HG03565 (cell line): ENCODE results near the gene ZNF222.

Source experiments
- ATAC-seq: cut with Tn5 transposase; IDR thresholded peaks from one replicate; pipeline ENCODE4 v1.9.1; 2021; ENCODE audit warnings: mild to moderate bottlenecking, moderate library complexity; ENCODE audit not compliant: unreplicated experiment

ZNF222 gene

GRCh38 chr19:44051650-44052402, 26.6 kb downstream of the ZNF222 start, which contains the start of gene ZNF223:
TSS of gene ZNF223 (plus strand) at chr19:44052036. CDS start at chr19:44055177, 3,141 bp downstream.
- ATAC-seq, result no peak

DNA sequence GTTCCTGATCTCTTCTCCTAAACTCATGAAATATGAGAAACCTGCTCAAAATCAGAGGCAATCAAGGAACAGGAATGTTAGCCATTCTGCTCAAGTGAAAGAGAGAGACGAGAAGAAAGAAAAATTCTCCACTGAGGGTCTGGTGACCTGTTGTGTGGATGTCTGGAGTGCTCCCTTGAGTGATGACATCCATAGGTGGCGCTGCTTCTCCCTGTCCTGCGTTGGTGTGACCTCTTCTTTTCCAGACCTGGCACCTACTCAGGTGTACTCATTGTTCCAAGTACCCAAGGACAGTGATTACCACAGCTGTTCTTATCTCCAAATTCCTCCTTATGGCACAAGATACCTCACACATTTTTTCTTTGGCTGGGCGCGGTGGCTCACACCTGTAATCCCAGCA, 30.7 kb downstream of the ZNF222 start:
- ATAC-seq, result no peak

- no peak for ATAC-seq
Measured at GRCh38 chr19:44059229-44059628, 34.0 kb downstream of the ZNF222 start.

DNA sequence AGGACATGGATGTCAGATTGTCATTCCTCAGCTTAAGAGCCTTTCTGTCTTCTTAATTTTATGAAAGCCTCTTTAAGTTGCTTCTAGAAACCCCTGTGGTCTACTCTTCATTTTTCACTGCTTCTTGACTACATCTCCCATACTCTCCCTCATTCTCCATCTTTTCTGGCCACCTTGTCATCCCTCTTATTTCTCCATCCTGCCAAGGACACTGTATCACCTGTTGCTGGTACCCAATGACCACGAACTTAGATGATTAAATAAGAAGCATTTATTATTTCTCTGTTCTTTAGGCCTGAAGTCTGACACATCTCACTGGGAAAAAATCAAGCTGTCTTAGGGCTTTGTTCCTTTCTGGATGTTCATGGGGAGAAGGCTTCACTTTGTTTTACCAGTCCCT, 35.9 kb downstream of the ZNF222 start:
- ATAC-seq, result no peak

DNA sequence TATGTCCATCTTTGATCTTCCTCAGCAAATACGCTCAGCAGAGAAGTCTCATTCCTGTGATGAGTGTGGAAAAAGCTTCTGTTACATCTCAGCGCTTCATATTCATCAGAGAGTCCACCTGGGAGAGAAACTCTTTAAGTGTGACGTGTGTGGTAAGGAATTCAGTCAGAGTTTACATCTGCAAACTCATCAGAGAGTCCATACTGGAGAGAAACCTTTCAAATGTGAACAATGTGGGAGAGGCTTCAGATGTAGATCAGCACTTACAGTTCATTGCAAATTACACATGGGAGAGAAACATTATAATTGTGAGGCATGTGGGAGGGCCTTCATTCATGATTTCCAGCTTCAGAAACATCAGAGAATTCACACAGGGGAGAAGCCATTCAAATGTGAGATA, 41.1 kb downstream of the ZNF222 start:
- ATAC-seq, result no peak

GRCh38 chr19:44069415-44069814, 44.2 kb downstream of the ZNF222 start:
- no peak for ATAC-seq

DNA sequence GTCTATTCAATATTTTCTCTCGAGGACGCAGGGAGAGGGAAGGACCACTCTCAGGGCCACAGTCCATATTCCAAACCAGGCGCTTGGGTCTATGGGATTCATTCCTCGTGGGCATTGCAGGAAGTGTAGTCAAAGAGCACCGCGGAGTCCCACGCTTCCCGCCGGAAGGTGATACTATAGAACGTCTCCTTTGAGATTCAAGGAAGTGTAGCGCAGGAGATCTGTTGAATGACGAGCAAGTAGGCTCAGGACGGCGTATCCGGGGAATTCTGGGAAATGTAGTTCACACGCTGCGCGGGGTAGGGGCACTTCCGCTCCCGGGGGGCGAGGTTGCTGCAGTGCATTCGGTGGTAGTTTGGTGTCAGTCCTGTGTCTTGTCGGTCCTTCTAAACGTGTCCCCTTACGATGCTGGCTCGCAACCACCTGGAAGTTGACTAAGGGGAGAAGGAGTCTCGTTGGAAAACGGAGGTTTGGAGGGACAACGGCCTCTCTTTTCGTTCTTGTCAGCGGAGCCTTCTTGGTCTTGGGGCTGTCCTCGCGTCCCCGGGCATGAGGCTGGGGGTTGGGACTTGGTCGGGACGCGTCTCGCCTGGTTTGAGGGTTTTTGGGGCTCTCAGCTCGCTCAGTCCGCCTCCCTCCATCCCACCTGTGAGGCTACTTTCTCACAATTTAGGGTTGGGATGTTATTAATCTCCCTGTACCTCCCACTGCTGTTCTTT, 46.8 kb downstream of the ZNF222 start, which contains the start of gene ZNF284:
ZNF284 (plus strand) TSS at position 336 of the 719 bp plus-strand sequence. CDS start 4,231 bp downstream, outside the sequence.
- ATAC-seq, result peak; percentile 90

DNA sequence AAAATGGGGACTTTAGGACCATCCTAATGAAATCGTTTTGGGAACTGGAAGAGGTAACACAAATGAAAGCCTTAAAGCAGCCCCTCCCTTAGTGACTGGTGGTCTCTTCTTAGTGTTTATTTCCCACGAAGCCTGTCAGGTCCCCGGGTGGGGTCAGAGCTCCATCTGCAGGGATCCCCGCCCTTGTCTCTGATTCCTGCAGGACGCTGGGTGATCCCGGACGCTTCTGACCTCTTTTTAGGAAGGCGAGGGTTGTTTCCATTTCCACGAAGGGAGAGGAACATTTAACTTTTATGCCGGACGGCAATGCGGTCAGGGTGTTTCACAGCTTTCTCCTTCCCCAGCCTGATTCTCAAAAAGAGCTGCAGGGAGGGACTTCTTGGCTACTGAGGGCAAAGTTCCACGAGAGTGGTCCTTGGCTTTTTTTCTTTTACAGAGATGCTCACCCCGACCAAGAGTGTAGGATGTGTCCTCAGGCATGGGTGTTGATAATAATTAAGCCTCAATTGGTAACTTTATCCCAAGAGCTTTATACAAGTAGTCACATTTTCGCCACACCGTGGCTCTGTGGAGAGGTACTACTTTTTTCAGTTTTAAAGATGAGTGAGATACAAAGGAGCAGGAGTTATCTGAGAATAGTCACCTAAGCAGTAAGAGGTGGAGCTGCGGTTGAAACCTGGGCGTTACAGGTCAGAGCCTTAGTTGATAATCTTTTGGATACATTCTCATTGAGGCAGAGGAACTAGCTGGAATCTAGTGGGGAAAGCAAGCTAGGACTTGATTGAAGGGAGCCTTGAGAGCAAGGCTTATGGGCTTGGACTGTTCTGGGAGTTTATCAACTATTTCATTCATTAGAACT, 47.6 kb downstream of the ZNF222 start:
- no peak for ATAC-seq

GRCh38 chr19:44076325-44076724, 51.1 kb downstream of the ZNF222 start:
- no peak for ATAC-seq
